OCI-LY3 (cell line): ENCODE results near the gene PALD1.

Source experiments
- CTCF ChIP-seq: fragments of 200-600, 300-600 bp; sonication (generic); IDR thresholded peaks from 2 replicates; pipeline ENCODE4 v1.5.1; 2014; ENCODE audit warnings: antibody characterized with exemption, low read length, low read depth
- EZH2phosphoT487 ChIP-seq: fragments of 200-600 bp; shearing (Covaris generic); IDR thresholded peaks from 2 replicates; pipeline ENCODE4 v1.6.1; 2018; ENCODE audit warnings: antibody characterized with exemption, mixed run types, low read depth

DNA sequence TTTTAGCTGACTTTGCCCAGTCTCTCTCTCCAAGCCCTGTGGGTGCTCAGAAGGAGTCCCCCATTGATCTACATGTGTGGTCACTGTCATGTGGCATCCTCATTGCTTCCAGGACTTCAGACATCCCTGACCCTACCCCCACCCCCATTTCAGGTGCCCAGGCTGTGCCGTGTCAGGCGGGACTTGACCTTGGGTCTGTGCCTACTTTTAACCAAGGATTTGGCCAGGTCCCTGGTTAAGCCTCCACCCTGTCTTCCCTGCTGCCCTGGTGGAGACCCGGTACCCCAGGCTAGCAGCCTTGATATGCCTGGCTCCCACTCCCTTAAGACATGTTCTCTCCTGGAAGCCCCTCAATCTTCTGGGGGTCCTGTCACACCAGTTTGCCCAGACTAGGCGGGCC lies 92.7 kb downstream of the PALD1 start:
- TF ChIP-seq CTCF = no peak
- TF ChIP-seq EZH2phosphoT487 = no peak
